ENCODE data around the gene SLC17A9.

SLC17A9 gene

DNA sequence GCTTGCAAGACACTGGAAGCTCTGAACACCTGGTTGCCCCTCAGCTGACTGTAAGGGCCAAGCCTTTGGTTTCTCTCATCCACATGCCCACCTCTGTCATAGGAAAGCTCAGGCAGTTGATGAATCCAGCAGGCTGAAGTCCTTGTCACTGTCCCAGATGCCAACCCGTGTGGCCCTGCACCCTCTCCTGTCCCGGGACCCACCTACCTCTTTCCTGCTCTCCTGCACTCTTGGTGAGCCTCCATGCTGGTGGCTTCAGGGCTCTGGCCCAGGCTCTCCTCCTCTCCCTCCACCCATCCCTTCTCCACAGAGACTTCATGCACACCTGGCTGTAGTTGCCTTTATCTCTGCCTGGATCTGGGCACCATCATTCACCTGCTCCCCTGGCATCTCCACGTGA is 18.5 kb upstream of the SLC17A9 start:
- TF ChIP-seq CTCF (conservative IDR thresholded peaks at IDR 0.05; ENCODE audit: control insufficient read depth, insufficient read depth, low read depth, low read length), result no peak
- no peak for DNase-seq (ENCODE audit: low read depth)
- no peak overlapping the region for H3K4me3 ChIP-seq (ENCODE audit: control insufficient read depth, low read depth, low read length)

DNA sequence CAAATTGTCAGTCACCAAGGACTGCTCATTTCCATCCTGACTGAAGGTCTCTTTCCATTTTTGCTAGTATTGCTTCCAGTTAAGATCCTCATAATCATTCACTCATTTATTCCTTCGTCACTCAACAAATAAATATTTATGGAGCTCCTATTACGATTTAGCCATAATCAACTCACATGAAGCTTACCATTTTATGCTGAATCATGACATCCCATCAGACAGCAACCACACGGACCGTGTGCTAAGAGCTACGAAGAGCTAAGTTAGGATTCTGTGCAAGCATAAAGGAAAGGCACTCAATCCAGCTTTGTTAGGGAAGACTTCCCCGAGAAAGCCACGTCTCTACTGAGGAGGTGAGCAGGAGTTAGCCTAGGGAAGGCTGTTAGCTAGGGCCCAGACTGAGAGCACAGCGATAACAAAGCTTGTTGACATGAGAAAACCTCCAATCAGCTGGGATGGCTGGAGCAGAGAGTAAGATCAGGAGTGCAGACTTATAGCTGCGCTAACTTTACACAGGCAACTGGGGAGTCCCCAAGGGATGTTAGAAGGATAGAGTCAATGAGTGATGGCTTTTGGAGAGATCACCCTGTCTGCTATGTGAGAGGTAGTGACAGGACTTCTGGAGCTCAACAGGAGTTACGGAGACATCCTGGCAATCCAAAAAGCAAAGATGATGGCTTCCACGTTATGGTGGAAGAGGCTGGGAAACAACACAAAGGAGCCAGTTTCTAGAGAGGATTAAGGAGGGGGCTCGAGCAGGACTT is 17.1 kb upstream of the SLC17A9 start:
- no peak overlapping the region for H3K4me3 ChIP-seq (ENCODE audit: control insufficient read depth, low read depth, low read length)
- no peak for TF ChIP-seq CTCF (conservative IDR thresholded peaks at IDR 0.05; ENCODE audit: control insufficient read depth, insufficient read depth, low read depth, low read length)
- DNase-seq (ENCODE audit: low read depth), result no peak

GRCh38 chr20:62935968-62936585 is 16.4 kb upstream of the SLC17A9 start:
- DNase-seq (ENCODE audit: low read depth), result no peak
- no peak for TF ChIP-seq CTCF (conservative IDR thresholded peaks at IDR 0.05; ENCODE audit: control insufficient read depth, insufficient read depth, low read depth, low read length)
- peak overlapping the region; percentile 71 for H3K4me3 ChIP-seq (ENCODE audit: control insufficient read depth, low read depth, low read length)

DNA sequence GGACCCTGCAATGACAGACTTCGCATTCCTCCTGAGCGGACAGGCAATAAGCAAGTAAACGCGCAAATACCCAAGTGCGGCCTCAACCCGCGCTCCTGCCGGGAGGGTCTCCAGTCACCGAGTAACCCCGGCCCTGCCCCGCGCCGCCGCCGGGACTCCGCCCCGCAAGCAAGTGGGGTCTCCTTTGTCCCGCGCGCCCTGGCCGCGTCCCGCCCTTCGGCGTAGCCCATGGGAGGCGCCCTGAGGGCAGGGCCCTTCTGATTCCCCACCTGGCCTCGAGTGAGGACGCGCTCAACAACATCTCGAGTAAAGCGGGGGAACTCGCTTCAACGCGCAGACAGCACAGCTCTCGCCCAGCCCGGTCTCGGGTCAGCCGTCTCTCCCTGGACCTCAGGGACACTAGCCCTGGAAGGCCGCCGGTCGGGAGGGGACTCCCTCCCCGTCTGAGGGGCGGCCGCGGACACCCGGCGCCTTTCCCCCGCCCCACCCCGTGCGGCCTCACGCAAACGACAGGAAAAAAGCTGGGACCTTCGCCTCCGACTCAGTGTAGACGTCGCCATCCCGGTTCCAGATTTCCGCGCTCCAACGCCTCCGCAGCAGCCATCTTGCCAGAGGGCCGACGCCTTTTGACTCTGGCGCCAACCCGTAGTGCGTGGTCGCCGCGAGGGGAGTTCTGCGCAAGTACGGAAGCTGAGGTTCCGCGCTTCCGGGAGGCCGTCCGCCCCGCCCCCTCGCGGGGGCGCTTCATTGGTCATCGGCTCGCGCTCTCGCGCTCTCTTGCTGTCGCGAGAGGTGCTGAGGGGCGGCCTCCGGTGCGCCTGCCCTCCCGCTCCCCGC is 15.0 kb upstream of the SLC17A9 start:
- H3K4me3 ChIP-seq (ENCODE audit: control insufficient read depth, low read depth, low read length), result peak overlapping the region; percentile 90
- no peak for TF ChIP-seq CTCF (conservative IDR thresholded peaks at IDR 0.05; ENCODE audit: control insufficient read depth, insufficient read depth, low read depth, low read length)
- peak; percentile 95 for DNase-seq (ENCODE audit: low read depth)

DNA sequence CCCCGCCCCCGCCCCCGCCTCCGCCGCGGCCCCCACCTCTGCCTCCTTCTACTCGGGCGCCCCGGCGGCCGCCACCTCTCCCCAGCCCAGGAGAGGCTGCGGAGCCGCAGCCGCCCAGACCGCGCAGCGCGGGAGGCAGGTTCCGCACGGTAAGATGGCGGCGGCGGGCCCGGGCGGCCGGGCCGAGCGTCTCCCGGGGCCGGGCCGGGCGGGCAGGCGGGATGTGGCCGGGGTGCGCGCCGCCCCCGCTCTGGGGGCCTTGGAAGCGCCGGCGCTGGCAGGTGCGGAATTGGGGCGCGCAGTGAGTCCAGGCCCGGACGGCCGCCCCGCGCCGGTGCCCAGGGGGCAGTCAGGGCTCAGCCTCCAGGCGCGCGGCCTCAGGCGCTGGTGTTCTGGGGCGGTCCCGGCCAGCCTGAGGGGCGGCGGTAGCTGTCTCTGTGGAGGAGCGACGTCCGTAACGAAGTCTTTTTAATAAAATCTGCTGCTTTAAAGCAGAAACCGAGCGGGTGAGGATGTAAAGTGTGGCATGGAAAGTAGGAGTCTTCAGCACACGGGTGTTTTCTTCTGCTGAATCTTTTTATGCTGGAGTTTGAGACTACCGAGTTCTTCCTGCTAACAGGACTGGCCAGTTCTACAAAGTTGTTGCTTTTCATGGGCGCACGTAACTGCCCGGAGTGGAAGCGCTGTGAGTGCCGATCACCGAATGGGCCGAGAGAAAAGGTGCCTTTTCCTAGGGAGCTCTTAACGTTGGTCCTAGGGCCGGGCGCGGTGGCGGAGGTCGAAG is 14.2 kb upstream of the SLC17A9 start, which contains the start of gene GID8:
Gene GID8 (plus strand): TSS at position 43 of the 784 bp plus-strand sequence. CDS start 3,356 bp downstream, outside the sequence.
- DNase-seq (ENCODE audit: low read depth), result peak; percentile 32
- TF ChIP-seq CTCF (conservative IDR thresholded peaks at IDR 0.05; ENCODE audit: control insufficient read depth, insufficient read depth, low read depth, low read length), result no peak

DNA sequence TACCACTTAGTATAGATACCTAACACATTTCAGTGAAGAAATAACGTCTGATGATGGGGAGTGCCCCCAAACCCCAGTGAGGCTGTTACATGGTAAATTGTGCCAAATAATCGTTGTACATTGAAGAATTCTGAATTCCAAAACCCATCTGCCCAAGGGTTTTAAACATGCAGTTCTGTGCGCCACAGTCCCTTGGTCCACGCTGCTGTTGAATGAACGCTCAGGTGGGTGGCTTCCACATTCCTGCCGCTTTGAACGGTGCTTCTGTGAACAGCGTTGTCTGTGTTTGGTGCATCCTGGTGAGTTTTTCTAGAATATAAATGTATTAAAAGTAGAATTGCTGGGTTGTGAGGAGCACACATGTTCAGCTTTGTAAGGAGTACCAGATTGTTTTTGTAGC is 11.6 kb upstream of the SLC17A9 start:
- no peak for TF ChIP-seq CTCF (conservative IDR thresholded peaks at IDR 0.05; ENCODE audit: control insufficient read depth, insufficient read depth, low read depth, low read length)
- no peak overlapping the region for H3K4me3 ChIP-seq (ENCODE audit: control insufficient read depth, low read depth, low read length)
- DNase-seq (ENCODE audit: low read depth), result no peak

More for the DNA sequence above, 14.2 kb upstream of the SLC17A9 start, which contains the start of gene GID8:
- peak within 1 kb of the TSS; percentile 90 for H3K4me3 ChIP-seq (ENCODE audit: control insufficient read depth, low read depth, low read length)

Measured in fibroblast of mammary gland (primary cell).